Liver (tissue), 3 donors: Measurements from ENCODE around the gene IDH1.
A peak's percentile ranks its signal among the peaks of the same experiment; 100 is the strongest.

Source experiments
- EGR1 ChIP-seq, 2 donors: IDR thresholded peaks; 2 replicates each; pipeline ENCODE4 v1.6.1; 2016 to 2018; ENCODE audit warnings: antibody characterized with exemption in 2 of 2, low read depth in 2 of 2
- JUND ChIP-seq, 2 donors: IDR thresholded peaks; 2 replicates each; pipeline ENCODE4 v1.6.1; 2016; ENCODE audit warnings: antibody characterized with exemption in 2 of 2
- NR2F2 ChIP-seq: IDR thresholded peaks from 2 replicates; pipeline ENCODE4 v1.6.1; 2016; ENCODE audit warnings: antibody characterized with exemption
- RAD21 ChIP-seq, 2 donors: IDR thresholded peaks; 2 replicates each; pipeline ENCODE4 v1.6.1; 2016; ENCODE audit warnings: antibody characterized with exemption in 2 of 2, mild to moderate bottlenecking in 2 of 2
- SP1 ChIP-seq: IDR thresholded peaks from 2 replicates; pipeline ENCODE4 v1.6.1; 2018; ENCODE audit warnings: antibody characterized with exemption, mild to moderate bottlenecking
- TAF1 ChIP-seq: conservative IDR thresholded peaks from 2 replicates; pipeline ENCODE4 v1.6.1; 2016; ENCODE audit warnings: antibody characterized with exemption, mild to moderate bottlenecking
- TF ChIP-seq, protein P1 (sequence below): fragments of 150-350 bp; IDR thresholded peaks from 2 replicates; pipeline ENCODE4 v1.5.1; 2017; ENCODE audit warnings: improper control_type of control experiment, low read depth, low read length; ENCODE audit not compliant: missing input control
- TF ChIP-seq, protein P2 (sequence below): IDR thresholded peaks from 2 replicates; pipeline ENCODE4 v1.6.1; 2016; ENCODE audit warnings: antibody characterized with exemption, mild to moderate bottlenecking
- TF ChIP-seq, protein P3 (sequence below): IDR thresholded peaks from 2 replicates; pipeline ENCODE4 v1.6.1; 2016; ENCODE audit warnings: antibody characterized with exemption
- donor health status: healthy.
- donor health status: healthy.

DNA sequence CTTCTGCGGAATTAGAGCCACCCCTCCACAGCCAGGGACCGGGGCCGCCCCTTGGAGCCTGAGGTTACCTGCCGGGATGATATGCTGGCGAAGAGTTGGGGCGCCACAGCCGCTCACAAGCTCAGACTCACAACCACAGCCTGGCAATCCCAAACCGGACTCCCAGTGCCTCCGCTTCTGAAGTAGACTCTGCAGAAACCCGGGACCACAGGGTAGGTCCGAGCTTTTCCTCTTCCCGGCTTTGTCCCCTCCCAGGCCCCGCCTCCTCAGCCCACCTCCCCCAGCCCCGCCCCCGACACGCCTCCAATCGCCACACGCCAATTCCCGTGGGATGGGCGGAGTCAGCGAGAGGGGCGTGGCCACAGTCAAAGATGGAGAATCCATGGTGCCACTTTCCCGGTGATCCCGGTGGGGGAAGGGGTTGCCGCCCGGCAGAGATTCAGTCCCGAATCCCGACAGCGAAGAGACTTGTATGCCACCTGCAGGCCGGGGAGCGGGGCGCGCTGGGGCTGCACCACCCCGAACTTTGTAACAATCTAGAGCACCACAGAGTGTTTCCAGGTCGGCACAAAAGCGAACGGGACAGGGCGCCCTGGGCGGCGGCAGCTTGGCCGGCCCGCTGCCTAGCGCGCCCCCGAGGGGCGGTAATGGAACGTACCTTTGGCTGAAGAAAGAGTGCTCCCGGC is at the start of gene IDH1:
- TF ChIP-seq, protein P1, sequence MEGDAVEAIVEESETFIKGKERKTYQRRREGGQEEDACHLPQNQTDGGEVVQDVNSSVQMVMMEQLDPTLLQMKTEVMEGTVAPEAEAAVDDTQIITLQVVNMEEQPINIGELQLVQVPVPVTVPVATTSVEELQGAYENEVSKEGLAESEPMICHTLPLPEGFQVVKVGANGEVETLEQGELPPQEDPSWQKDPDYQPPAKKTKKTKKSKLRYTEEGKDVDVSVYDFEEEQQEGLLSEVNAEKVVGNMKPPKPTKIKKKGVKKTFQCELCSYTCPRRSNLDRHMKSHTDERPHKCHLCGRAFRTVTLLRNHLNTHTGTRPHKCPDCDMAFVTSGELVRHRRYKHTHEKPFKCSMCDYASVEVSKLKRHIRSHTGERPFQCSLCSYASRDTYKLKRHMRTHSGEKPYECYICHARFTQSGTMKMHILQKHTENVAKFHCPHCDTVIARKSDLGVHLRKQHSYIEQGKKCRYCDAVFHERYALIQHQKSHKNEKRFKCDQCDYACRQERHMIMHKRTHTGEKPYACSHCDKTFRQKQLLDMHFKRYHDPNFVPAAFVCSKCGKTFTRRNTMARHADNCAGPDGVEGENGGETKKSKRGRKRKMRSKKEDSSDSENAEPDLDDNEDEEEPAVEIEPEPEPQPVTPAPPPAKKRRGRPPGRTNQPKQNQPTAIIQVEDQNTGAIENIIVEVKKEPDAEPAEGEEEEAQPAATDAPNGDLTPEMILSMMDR = peak; percentile 62
- TF ChIP-seq JUND (IDR thresholded peaks at IDR 0.05) (no peak), NR2F2 (no peak), TAF1 (peak; percentile 79), SP1 (peak; percentile 80), EGR1 (IDR thresholded peaks at IDR 0.05; ENCODE audit: low read depth in 2 of 2) (peak in 1 of 2 donors; percentile 32), RAD21 (IDR thresholded peaks at IDR 0.05) (peak; percentile 85)
- TF ChIP-seq, protein P2, sequence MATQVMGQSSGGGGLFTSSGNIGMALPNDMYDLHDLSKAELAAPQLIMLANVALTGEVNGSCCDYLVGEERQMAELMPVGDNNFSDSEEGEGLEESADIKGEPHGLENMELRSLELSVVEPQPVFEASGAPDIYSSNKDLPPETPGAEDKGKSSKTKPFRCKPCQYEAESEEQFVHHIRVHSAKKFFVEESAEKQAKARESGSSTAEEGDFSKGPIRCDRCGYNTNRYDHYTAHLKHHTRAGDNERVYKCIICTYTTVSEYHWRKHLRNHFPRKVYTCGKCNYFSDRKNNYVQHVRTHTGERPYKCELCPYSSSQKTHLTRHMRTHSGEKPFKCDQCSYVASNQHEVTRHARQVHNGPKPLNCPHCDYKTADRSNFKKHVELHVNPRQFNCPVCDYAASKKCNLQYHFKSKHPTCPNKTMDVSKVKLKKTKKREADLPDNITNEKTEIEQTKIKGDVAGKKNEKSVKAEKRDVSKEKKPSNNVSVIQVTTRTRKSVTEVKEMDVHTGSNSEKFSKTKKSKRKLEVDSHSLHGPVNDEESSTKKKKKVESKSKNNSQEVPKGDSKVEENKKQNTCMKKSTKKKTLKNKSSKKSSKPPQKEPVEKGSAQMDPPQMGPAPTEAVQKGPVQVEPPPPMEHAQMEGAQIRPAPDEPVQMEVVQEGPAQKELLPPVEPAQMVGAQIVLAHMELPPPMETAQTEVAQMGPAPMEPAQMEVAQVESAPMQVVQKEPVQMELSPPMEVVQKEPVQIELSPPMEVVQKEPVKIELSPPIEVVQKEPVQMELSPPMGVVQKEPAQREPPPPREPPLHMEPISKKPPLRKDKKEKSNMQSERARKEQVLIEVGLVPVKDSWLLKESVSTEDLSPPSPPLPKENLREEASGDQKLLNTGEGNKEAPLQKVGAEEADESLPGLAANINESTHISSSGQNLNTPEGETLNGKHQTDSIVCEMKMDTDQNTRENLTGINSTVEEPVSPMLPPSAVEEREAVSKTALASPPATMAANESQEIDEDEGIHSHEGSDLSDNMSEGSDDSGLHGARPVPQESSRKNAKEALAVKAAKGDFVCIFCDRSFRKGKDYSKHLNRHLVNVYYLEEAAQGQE = peak; percentile 71
- TF ChIP-seq, protein P3, sequence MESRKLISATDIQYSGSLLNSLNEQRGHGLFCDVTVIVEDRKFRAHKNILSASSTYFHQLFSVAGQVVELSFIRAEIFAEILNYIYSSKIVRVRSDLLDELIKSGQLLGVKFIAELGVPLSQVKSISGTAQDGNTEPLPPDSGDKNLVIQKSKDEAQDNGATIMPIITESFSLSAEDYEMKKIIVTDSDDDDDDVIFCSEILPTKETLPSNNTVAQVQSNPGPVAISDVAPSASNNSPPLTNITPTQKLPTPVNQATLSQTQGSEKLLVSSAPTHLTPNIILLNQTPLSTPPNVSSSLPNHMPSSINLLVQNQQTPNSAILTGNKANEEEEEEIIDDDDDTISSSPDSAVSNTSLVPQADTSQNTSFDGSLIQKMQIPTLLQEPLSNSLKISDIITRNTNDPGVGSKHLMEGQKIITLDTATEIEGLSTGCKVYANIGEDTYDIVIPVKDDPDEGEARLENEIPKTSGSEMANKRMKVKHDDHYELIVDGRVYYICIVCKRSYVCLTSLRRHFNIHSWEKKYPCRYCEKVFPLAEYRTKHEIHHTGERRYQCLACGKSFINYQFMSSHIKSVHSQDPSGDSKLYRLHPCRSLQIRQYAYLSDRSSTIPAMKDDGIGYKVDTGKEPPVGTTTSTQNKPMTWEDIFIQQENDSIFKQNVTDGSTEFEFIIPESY = peak; percentile 57
